Measurements from ENCODE around the gene NFATC1. TPM values are rescaled to one million over a fixed set of nuclear protein-coding genes. Genes with fewer than 3 reads are reported as not detected.

The NFATC1 gene
- polyA plus RNA-seq, 1 donor from 2014 or later, result 0.37 TPM

GRCh38 chr18:79422022-79422782 lies 26.5 kb downstream of the NFATC1 start (continued):
- TF ChIP-seq CTCF (IDR thresholded peaks at IDR 0.05; ENCODE audit: poor library complexity, severe bottlenecking), result no peak
- no peak for TF ChIP-seq POLR2AphosphoS5 (IDR thresholded peaks at IDR 0.05)

GRCh38 chr18:79422783-79423165 lies 27.0 kb downstream of the NFATC1 start:
- Histone ChIP-seq H3K27me3 (ENCODE audit: insufficient read depth, low read depth, low read length) (no peaks in the 10 kb centered on the region), H3K4me2 (ENCODE audit: low read length) (no peak overlapping the region), H2AFZ (ENCODE audit: low read depth, low read length) (no peak overlapping the region), H3K27ac (ENCODE audit: low read length) (no peak overlapping the region), H3K9me2 (ENCODE audit: insufficient read depth, low read length) (no peaks in the 10 kb centered on the region), H3K9ac (ENCODE audit: low read length) (no peak overlapping the region), H3K4me3 (ENCODE audit: low read length) (no peak overlapping the region), H3F3A (ENCODE audit: insufficient read depth, low read length, poor library complexity, severe bottlenecking) (no peaks in the 10 kb centered on the region), H3K9me3 (ENCODE audit: low read length) (no peaks in the 10 kb centered on the region), H4K20me1 (ENCODE audit: insufficient read depth) (no peaks in the 10 kb centered on the region), H3K79me2 (replicated peaks; ENCODE audit: insufficient read depth, low read length) (no peaks in the 10 kb centered on the region), H3K36me3 (ENCODE audit: insufficient read depth, low read length) (no peaks in the 10 kb centered on the region)
- TF ChIP-seq CTCF (IDR thresholded peaks at IDR 0.05; ENCODE audit: poor library complexity, severe bottlenecking), result no peak
- TF ChIP-seq EZH2 (IDR thresholded peaks at IDR 0.05; ENCODE audit: borderline replicate concordance, insufficient read depth, low read length, poor library complexity, severe bottlenecking), result no peak
- no peak for TF ChIP-seq SMC3 (conservative IDR thresholded peaks at IDR 0.05; ENCODE audit: poor library complexity)
- TF ChIP-seq MXI1 (conservative IDR thresholded peaks at IDR 0.05; ENCODE audit: poor library complexity, severe bottlenecking), result no peak
- no peak for TF ChIP-seq EP300 (conservative IDR thresholded peaks at IDR 0.05; ENCODE audit: poor library complexity, severe bottlenecking)
- TF ChIP-seq RAD21 (conservative IDR thresholded peaks at IDR 0.05), result no peak
- no peak for TF ChIP-seq TAF1 (IDR thresholded peaks at IDR 0.05; ENCODE audit: low read depth)
- no peak for TF ChIP-seq REST (IDR thresholded peaks at IDR 0.05; ENCODE audit: borderline replicate concordance)
- no peak for TF ChIP-seq POLR2AphosphoS5 (IDR thresholded peaks at IDR 0.05)
